HG03135 (cell line): ENCODE data around the gene PALB2.
"Not testable (repeated sequence)": the region's sequence is repeated elsewhere in the genome, so short reads cannot be mapped to it uniquely, and the experiment has no call there.

Experiments used
- ATAC-seq: cut with Tn5 transposase; IDR thresholded peaks from one replicate; pipeline ENCODE4 v1.9.1; 2021; ENCODE audit warnings: mild to moderate bottlenecking, moderate library complexity; ENCODE audit not compliant: unreplicated experiment

The PALB2 gene

DNA sequence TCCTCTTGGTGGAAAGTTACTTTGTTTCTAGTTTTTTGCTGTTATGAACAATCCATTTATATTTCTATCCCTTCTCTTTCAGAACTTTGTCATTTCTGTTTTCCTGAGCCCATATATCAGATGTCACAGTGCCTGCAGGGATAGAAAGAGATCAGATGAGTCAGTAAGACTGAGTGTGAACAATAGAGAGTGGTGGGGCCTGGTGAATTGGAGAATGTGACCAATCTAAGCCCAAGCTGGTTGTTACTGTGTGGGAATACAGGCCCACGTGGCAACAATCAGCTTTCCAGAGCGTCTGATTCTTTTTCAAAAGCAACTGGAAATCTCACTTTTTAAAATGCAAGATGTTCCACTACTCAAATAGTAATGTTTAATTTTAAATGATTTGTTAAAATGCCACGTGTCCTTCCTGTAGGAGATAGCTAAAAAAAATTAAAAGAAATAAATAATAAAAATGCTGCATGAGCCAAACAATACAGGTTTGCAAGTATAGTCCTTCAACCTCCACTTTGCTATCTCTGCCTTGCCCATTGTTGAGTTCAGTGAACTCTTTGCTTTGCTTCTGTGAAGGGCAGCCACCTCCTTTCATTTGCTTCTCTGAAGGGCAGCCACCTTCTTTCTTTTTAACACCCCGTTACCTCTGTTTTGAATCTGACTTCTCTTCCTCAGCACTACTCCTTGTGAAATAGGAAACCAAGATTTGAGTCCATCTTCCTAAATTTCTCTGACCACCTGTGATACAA is 9.7 kb upstream of the PALB2 start:
- ATAC-seq = no peak

DNA sequence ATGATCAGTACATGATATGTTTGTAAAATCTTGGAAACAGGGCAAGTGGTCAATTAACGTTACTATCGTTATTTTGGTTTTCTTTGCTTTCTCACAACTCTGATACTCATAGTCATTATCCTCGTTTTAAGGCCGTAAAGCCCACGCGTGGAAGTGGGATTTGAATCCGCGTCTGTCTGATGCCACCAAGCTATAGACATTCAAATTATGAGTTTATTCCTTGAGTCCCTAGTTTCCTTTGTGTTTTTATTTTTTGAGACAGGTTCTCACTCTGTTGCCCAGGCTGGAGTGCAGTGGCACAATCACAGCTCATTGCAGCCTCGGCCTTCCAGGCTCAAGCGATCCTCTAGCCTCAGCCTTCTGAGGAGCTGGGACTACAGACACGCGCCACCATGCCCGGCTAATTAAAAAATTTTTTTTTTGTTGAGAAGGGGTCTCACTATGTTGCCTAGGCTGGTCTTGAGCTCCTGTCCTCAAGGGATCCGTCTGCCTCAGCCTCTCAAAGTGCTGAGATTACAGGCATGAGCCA is 1.2 kb upstream of the PALB2 start:
- ATAC-seq = no peak

DNA sequence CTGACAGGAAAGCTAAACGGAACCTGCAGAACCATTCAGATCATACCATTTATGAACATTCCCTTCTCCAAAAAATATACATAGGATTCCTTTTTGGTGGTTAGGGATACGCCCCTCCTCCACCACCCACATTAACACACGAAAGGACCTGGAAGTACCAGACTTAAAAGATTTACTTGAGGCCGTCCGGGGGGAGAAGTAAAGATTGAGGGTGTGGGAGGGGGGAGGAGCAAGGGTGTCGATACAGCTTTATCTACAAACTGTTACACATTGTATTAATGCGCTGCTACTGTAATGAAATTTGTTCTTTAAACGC is 537 bp downstream of the PALB2 start:
- ATAC-seq = peak; percentile 5

DNA sequence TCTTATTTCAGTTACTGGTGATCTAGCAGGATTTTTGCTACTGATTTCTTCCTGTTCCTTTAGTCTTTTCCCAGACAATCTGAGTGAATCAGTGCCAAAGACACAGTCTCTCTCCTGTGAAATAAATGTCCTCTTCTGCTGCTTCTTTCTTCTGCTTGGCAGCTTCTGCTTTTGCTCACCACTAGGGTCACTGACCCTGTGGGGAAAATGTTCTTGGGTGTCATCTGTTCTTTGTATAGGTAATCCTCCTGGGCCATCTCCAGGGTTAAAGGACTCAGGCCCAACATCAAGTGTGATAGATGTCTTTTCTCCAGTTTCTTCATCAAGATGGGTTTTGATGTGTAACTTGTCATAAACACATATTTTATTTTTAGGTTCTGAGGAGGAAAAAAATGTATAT is 5.2 kb downstream of the PALB2 start:
- no peak for ATAC-seq

DNA sequence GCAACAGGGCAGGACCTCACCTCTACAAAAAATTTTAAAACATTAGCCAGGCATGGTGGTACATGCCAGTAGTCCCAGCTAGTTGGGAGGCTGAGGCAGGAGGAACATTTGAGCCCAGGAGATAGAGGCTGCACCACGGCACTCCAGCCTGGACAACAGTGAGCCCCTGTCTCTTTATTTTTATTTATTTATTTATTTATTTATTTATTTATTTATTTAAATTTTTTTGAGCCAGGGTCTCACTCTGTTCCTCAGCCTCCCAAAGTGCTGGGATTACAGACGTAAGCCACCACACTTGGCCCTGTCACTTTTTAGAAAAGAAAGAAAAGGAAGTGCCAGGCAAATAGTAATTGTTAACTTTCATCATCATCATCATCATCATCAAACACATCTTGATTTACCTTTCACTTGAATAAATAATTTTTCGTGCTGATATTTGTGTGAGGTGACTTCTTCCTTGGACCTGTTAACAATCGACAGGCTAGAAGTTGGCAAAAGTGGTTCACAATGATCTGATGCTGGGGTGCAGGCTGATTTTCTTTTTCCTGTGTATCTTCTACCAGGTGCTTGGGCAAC is 6.6 kb downstream of the PALB2 start:
- no peak for ATAC-seq

DNA sequence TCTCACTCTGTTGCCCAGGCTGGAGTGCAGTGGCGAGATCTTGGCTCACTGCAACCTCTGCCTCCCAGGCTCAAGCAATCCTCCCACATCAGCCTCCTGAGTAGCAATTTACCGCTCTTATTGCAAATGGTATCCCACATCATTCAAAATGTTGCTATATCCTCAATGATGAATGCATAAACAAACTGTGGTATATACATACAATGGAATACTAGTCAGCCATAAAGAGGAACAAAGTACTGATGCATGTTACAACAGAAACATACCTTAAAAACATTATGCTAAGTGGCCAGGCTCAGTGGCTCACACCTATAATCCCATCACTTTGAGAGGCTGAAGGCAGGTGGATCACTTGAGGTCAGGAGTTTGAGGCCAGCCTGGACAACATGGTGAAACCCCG is 9.2 kb downstream of the PALB2 start:
- not testable (repeated sequence) for ATAC-seq

DNA sequence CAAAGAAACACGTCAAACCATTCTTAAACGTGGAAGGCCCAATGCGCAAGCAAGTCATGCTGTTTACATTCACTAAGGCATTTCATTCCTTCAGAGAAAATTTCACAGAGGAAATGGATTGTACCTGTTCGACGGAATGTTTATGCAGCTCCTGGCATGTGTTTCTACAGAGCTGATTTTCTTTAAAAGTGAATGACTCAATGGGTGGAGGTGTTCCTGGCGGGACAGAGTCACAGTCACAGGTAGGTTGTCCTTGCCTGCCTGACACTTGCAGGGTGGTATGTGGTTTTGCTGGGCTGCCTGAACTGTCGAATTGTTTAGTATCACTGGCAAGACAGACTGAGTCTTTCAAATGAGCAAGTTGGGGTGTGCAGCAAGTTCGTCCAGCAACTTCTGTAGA is 11.6 kb downstream of the PALB2 start:
- no peak for ATAC-seq

DNA sequence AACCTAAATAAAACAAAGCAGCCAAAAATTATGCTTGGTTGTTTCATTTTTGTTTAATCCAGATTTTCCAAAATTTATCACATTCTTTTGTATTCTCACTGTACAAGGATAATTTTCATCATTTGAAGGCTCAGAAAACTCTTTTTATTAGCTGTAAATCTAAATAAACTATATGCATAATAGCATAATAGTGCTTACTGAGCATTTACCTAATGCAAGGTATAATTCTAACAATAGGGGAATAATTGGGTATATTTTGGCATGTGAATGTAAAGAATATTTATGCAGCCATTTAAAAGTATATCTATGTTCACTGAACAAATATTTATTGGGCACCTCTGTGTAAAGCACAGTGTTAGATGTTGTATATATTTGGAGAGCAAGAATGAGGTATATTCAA is 17.0 kb downstream of the PALB2 start:
- ATAC-seq = no peak

DNA sequence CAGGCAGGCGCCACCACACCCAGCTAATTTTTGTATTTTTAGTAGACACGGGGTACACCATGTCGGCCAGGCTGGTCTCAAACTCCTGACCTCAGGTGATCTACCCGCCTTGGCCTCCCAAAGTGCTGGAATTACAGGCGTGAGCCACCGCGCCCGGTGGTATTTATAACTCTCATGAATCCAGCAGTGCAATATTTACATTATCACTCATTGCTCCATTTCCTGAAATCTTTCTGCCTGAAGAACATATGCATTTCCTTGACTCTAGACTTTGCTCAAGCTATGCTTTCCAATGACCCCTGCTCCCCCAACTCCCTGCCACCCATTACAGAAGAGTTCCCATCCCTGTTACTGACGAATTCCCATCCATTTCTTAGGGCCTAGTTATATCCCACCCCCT is 25.3 kb downstream of the PALB2 start:
- no peak for ATAC-seq

DNA sequence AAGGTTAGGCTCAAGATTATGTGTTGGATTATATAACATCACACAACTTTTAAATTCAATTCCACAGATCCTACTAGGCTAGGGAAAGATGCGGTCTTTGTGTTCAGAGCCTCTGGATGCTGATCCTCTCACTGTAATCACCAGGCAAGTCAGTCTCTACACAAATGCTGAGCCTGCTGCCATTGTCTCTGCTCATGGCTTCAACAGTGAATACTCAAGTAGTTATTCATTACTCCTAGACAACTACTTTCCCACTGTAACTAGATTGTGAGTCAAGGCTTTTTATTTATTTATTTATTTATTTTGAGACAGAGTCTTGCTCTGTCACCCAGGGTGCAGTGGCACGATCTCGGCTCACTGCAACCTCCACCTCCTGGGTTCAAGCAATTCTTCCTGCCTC is 29.2 kb downstream of the PALB2 start:
- ATAC-seq = no peak

DNA sequence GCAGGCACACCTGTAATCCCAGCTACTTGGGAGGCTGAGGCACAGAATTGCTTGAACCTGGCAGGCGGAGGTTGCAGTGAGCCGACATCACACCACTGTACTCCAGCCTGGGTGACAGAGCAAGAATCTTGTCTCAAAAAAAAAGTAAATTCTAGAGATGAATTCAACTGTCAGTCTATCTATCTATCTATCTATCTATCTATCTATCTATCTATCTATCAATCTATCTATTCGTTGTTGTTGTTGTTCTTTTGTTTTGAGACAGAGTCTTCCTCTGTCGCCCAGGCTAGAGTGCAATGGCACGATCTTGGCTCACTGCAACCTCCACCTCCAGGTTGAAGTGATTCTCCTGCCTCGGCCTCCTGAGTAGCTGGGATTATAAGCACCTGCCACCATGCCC is 30.2 kb downstream of the PALB2 start:
- not testable (repeated sequence) for ATAC-seq

DNA sequence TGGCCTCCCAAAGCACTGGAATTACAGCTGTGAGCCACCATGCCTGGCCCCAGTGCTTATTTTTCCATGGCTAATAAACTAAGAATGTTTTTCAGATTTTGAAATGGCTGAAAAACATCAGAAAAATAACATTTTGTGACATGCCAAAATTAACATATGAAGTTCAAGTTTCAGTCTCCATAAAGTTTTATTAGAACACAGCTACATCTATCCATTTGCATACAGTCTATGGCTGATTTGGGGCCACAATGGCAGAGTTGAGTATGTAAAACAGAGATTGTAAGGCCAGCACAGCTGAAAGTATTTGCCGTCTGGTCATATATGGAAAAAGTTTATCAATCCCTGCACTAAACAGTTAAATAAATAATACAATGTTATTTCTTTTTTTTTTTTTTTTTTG is 31.2 kb downstream of the PALB2 start:
- no peak for ATAC-seq

DNA sequence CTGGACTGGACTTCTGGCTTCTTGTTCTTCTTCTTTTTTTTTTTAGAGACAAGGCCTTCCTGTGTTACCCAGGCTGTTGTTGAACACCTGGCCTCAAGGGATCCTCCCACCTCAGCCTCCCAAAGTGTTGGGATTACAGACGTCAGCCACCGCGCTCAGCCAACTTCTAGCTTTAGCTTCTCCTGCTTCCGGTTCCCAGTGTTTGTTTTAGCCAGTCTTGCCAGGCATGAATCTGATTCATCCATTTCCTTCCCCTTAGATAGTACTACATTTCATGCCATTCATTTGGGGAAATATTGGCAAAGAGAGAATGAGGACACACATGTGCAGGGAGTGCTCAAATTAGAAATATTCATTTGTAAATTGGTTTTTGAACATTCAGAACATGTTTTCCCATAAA is 32.9 kb downstream of the PALB2 start:
- no peak for ATAC-seq

DNA sequence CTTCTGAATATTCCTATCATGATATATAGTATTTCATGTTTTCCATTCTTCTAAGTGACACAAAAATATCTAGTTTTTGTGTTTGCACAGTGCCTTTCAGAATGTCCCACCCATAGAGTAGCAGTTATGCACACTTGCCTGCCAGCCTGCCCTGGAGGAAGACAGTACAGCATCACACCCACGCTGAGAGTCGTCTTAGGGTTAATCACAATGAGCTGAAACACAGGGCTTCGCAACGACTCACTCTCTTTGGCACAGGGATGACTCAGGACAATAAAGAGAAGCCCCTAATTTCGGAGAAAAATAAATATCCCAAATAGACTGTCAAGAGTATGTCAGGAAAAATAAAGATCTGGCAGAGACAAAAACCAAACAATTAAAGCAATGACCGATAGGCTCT is 33.4 kb downstream of the PALB2 start:
- ATAC-seq = no peak

DNA sequence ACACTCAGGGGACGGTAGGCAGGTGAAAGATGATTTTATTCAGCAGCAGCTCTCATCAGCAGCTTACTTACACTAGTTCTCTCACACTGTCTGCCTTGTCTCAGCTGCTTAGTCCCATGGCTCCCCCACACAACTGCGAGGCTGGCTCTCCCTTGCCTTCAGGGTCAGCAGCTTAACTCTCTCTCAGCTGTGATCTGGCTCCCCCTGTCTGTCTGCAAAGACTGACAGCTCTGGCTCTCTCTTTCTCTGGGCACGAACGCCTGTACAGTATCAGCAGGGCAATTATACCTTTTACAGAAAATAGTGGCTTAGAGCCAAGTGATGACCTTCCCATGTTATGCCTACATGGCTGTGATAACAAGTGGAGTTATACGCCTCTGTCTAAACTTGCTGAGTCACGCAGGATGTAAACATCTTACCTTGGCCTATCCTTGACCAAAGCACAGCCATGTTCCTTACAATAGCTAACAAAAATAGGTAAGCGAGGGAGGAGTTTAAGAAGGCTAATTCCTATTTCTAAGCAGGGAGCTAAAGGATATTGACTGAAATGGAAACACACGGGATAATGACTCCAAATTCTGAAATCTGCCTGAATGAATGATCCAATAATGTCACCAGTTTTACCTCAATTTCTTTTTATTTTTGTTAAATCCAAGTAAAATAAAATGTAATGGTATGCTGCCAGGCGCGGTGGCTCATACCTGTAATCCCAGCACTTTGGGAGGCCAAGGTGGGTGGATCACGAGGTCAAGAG is 43.9 kb downstream of the PALB2 start:
- no peak for ATAC-seq

DNA sequence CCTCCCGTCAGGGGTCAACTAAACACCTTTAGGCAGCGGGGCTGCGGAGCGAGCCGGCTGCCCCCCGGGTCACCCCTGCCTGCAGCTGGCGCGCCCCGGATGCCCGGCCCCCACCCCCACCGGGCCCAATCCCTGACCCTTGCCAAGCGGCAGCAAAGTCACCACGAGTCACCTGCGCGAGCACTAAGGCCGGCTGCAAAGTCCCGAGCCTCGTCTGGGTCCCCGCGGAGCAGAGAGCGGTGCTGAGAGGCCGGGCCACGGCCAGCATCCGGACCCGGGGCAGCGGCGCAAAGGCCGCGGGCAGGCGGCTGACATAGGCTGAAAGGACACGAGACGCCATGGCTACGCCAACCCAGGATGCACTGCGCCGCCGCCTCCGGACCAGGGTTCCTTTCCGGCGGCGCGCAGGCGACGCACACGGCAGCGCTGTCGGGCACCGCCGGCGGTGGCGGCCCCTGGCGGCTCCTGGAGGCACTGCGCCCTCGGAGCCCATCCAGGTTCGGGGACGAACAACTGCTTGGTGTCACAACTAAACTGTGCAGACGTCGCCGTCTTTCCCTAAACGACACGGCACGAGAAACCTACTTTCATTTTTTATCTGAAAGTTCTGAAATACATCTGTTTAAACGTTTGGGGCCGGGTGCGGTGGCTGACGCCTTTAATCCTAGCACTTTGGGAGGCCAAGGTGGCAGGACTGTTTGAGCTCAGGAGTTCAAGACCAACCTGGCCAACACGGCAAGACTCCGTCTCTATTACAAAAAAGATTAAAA is 45.0 kb downstream of the PALB2 start, which contains the start of gene NDUFAB1:
Gene NDUFAB1, minus strand, starts transcription at position 366 of the 770 bp plus-strand sequence. Its CDS starts 26 bp downstream, at position 340.
- ATAC-seq = peak; percentile 95

DNA sequence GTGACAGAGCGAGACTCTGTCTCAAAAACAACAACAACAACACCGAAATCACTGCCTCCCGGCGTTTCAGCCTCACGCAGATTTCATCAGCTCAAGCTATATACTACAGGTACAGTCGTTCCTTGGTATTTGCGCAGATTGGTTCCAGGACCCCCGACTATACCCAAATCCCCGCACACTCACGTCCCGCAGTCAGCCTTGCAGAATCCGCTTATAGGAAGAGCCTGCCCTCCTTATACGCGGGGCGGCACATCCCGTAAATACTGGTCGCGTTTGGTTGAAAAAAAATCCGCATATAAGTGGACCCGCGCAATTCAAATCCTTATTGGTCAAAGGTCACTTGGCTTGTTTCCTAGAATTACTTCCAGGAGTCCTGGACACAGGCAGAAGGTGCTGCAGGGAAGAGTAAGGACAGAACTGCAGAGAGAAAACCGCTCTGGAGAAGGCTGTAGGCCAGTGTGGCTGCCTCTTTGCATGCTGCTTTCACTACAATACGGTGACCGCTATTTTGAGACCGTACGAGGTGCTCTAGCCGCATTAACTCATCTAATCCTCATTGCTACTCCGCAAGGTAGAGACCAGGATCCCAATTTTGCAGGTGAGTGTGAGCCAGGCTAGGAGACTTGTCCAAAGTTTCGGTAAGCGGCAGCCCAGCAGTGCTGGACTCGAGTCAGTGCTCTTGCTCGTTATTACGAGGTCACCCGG is 45.7 kb downstream of the PALB2 start:
- ATAC-seq = peak; percentile 21

DNA sequence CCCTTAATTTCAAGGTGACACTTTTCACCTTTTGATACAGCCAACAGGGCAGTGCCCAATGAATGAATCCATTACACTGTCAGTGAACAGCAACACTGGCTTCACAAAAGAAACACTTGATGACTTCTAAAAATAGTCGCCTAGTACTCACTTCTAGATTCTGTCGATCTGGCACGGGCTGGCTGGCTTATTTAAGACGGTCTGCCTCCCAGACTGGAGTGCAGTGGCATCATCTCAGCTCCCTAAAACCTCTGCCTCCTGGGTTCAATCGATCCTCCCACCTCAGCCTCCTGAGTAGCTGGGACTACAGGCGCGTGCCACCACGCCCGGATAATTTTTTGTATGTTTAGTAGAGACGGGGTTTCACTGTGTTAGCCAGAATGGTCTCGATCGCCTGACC is 46.9 kb downstream of the PALB2 start:
- no peak for ATAC-seq

DNA sequence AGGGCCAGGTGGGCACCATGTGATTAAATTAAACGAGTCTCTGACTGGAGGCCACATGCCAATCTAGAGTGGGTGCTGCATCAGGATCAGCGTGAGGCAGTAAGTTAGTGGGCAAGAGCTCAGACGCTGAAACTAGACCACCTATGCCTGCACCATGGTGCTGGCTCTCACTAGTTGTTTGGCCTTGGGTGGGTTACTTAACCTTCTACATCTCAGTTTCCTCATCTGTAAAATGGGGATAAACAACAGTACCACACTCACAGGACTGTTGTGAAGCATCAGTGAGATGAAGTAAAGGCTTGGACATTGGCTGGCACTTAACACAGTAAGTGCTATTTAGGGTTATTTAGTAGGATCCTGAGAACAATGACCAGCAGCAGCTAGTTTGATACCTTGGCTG is 50.9 kb downstream of the PALB2 start:
- ATAC-seq = no peak

DNA sequence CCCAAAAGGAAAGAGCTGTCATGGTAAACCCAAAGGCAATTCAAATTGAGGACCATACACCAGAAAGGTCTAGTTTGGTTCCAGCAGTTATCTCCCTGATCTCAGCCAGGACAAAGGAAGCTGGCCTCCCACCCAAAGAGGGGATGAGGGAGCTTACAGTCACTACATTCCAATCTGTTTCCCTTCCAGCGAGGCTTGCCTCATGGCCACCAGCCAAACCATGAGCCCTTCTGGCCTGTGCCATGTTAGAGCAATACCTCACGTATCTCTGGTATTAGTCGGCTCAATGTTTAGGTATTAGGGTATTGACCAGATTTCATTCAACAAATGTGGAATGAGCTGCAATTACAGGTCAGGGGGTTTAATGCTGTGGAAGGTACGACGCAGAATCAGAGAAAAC is 53.4 kb downstream of the PALB2 start:
- no peak for ATAC-seq
